ENCODE measurements around the gene SYPL1.

The SYPL1 gene

GRCh38 chr7:106134241-106134640, 22.1 kb upstream of the SYPL1 start:
- ChIA-PET POLR2A (no interaction called here), CTCF (no interaction called here)
- TF ChIP-seq NFRKB (IDR thresholded peaks at IDR 0.05), result no peak
- TF ChIP-seq FOXM1 (IDR thresholded peaks at IDR 0.05; ENCODE audit: borderline replicate concordance), result no peak
- TF ChIP-seq HDGF (IDR thresholded peaks at IDR 0.05; ENCODE audit: borderline replicate concordance), result no peak
- no peak for TF ChIP-seq ELF4 (IDR thresholded peaks at IDR 0.05)
- no peak for TF ChIP-seq BHLHE40 (IDR thresholded peaks at IDR 0.05; ENCODE audit: borderline replicate concordance)
- no peak for TF ChIP-seq ARNT (IDR thresholded peaks at IDR 0.05)
- no peak for TF ChIP-seq SUZ12 (IDR thresholded peaks at IDR 0.05)
- no peak for TF ChIP-seq FOXK2 (IDR thresholded peaks at IDR 0.05)
- no peak for TF ChIP-seq CTBP1 (IDR thresholded peaks at IDR 0.05; ENCODE audit: borderline replicate concordance)
- no peak for TF ChIP-seq SP1 (IDR thresholded peaks at IDR 0.05)
- no peak for TF ChIP-seq FOXA1 (IDR thresholded peaks at IDR 0.05)
- TF ChIP-seq LEF1 (IDR thresholded peaks at IDR 0.05; ENCODE audit: borderline replicate concordance), result no peak
- no peak for TF ChIP-seq L3MBTL2 (conservative IDR thresholded peaks at IDR 0.05)
- no peak for TF ChIP-seq ZNF384 (IDR thresholded peaks at IDR 0.05)
- TF ChIP-seq TARDBP (IDR thresholded peaks at IDR 0.05), result no peak
- TF ChIP-seq PKNOX1 (IDR thresholded peaks at IDR 0.05), result no peak

GRCh38 chr7:106129291-106129690, 17.2 kb upstream of the SYPL1 start:
- DNase-seq (ENCODE audit: extremely low spot score), result no peak
- ChIA-PET CTCF (no interaction called here), POLR2A (no interaction called here)
- TF ChIP-seq ARNT (IDR thresholded peaks at IDR 0.05), result no peak
- no peak for TF ChIP-seq L3MBTL2 (conservative IDR thresholded peaks at IDR 0.05)
- no peak for TF ChIP-seq HDGF (IDR thresholded peaks at IDR 0.05; ENCODE audit: borderline replicate concordance)
- no peak for TF ChIP-seq SP1 (IDR thresholded peaks at IDR 0.05)
- no peak for TF ChIP-seq NFRKB (IDR thresholded peaks at IDR 0.05)
- TF ChIP-seq ELF4 (IDR thresholded peaks at IDR 0.05), result no peak
- TF ChIP-seq FOXM1 (IDR thresholded peaks at IDR 0.05; ENCODE audit: borderline replicate concordance), result no peak
- TF ChIP-seq SUZ12 (IDR thresholded peaks at IDR 0.05), result no peak
- no peak for TF ChIP-seq PKNOX1 (IDR thresholded peaks at IDR 0.05)
- no peak for TF ChIP-seq BHLHE40 (IDR thresholded peaks at IDR 0.05; ENCODE audit: borderline replicate concordance)
- no peak for TF ChIP-seq ZNF384 (IDR thresholded peaks at IDR 0.05)
- TF ChIP-seq CTBP1 (IDR thresholded peaks at IDR 0.05; ENCODE audit: borderline replicate concordance), result no peak
- no peak for TF ChIP-seq TARDBP (IDR thresholded peaks at IDR 0.05)
- TF ChIP-seq FOXA1 (IDR thresholded peaks at IDR 0.05), result no peak

More at GRCh38 chr7:106134241-106134640, 22.1 kb upstream of the SYPL1 start:
- DNase-seq (ENCODE audit: extremely low spot score), result no peak

- DNase-seq (ENCODE audit: extremely low spot score), result no peak
- ChIA-PET CTCF (no interaction called here), POLR2A (no interaction called here)
- TF ChIP-seq ARNT (IDR thresholded peaks at IDR 0.05), result no peak
- TF ChIP-seq PKNOX1 (IDR thresholded peaks at IDR 0.05), result no peak
- no peak for TF ChIP-seq L3MBTL2 (conservative IDR thresholded peaks at IDR 0.05)
Observed at GRCh38 chr7:106128836-106129235, 16.7 kb upstream of the SYPL1 start.

GRCh38 chr7:106127984-106128780, 16.1 kb upstream of the SYPL1 start:
- CTCF ChIA-PET, result no interaction called here
- DNase-seq (ENCODE audit: extremely low spot score), result no peak
- TF ChIP-seq FOXK2 (IDR thresholded peaks at IDR 0.05) (no peak), FOXM1 (IDR thresholded peaks at IDR 0.05; ENCODE audit: borderline replicate concordance) (no peak), ZNF384 (IDR thresholded peaks at IDR 0.05) (no peak), LEF1 (IDR thresholded peaks at IDR 0.05; ENCODE audit: borderline replicate concordance) (no peak), HDGF (IDR thresholded peaks at IDR 0.05; ENCODE audit: borderline replicate concordance) (no peak), NFRKB (IDR thresholded peaks at IDR 0.05) (no peak), ELF4 (IDR thresholded peaks at IDR 0.05) (no peak), SP1 (IDR thresholded peaks at IDR 0.05) (no peak), CTBP1 (IDR thresholded peaks at IDR 0.05; ENCODE audit: borderline replicate concordance) (no peak), PKNOX1 (IDR thresholded peaks at IDR 0.05) (no peak), L3MBTL2 (conservative IDR thresholded peaks at IDR 0.05) (no peak), SUZ12 (IDR thresholded peaks at IDR 0.05) (no peak), ARNT (IDR thresholded peaks at IDR 0.05) (no peak), TARDBP (IDR thresholded peaks at IDR 0.05) (no peak), FOXA1 (IDR thresholded peaks at IDR 0.05) (no peak), BHLHE40 (IDR thresholded peaks at IDR 0.05; ENCODE audit: borderline replicate concordance) (no peak)
- POLR2A ChIA-PET, result interaction anchor here (1.0 kb wide), 1 partner anchor 15 kb away, joined by 3 read pairs; no protein-coding TSS in a partner anchor

GRCh38 chr7:106126170-106126938, 14.2 kb upstream of the SYPL1 start:
- no peak for DNase-seq (ENCODE audit: extremely low spot score)
- ChIA-PET CTCF (no interaction called here), POLR2A (interaction anchor here (1.7 kb wide), 1 partner anchor 10 kb away, joined by 4 read pairs; no protein-coding TSS in a partner anchor)
- no peak for TF ChIP-seq PKNOX1 (IDR thresholded peaks at IDR 0.05)
- no peak for TF ChIP-seq CTBP1 (IDR thresholded peaks at IDR 0.05; ENCODE audit: borderline replicate concordance)
- no peak for TF ChIP-seq TARDBP (IDR thresholded peaks at IDR 0.05)
- TF ChIP-seq FOXM1 (IDR thresholded peaks at IDR 0.05; ENCODE audit: borderline replicate concordance), result no peak
- no peak for TF ChIP-seq FOXA1 (IDR thresholded peaks at IDR 0.05)
- no peak for TF ChIP-seq SP1 (IDR thresholded peaks at IDR 0.05)
- no peak for TF ChIP-seq L3MBTL2 (conservative IDR thresholded peaks at IDR 0.05)
- TF ChIP-seq ZNF384 (IDR thresholded peaks at IDR 0.05), result no peak
- no peak for TF ChIP-seq SUZ12 (IDR thresholded peaks at IDR 0.05)
- no peak for TF ChIP-seq FOXK2 (IDR thresholded peaks at IDR 0.05)
- TF ChIP-seq ARNT (IDR thresholded peaks at IDR 0.05), result no peak
- TF ChIP-seq BHLHE40 (IDR thresholded peaks at IDR 0.05; ENCODE audit: borderline replicate concordance), result no peak
- TF ChIP-seq ELF4 (IDR thresholded peaks at IDR 0.05), result no peak
- no peak for TF ChIP-seq NFRKB (IDR thresholded peaks at IDR 0.05)

Data from HEK293T (cell line).